Measurements from ENCODE around the gene UBXN7. TPM values are rescaled to one million over a fixed set of nuclear protein-coding genes. Genes with fewer than 3 reads are reported as not detected.

The UBXN7 gene
- total and polyA plus RNA-seq, 2 of the 4 experiments (the other 2 are of a cell fraction), result 8.6 to 16.1 TPM

DNA sequence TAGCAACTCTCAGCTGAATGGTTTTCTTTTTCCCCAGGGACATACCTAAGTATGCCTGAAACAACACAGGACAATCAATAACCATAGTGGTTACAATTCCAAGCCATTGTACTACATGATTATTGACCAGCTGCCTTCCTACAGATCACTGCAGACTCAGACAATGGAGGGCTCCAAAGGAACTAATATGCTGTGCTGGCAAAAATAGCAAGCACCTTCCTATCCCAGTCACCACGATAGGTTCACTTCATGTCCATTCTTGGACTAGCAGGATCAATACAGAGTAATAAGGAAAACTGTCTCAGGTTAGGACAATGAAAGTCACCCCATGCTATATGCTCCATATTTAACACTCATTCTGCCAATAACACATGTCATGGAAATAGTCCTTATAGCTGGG, 76.6 kb downstream of the UBXN7 start:
- H3K36me3 ChIP-seq (ENCODE audit: control insufficient read depth, insufficient read depth, low read length), result peaks cover 44% of the 10 kb centered on the region
- no peaks in the 10 kb centered on the region for H3K9me3 ChIP-seq (ENCODE audit: control insufficient read depth, insufficient read depth, low read length)
- H3K4me2 ChIP-seq (ENCODE audit: low read depth, low read length), result no peak overlapping the region
- 0 out of 2 replicates have a peak, but pooled peaks cover 4% of the 10 kb centered on the region for H4K20me1 ChIP-seq (ENCODE audit: insufficient read depth, low read length)
- no peak overlapping the region for H3K14ac ChIP-seq (replicated peaks; ENCODE audit: low read depth, low read length)
- no peak overlapping the region for H4K91ac ChIP-seq (ENCODE audit: insufficient read depth, low read depth, low read length)
- no peak for TF ChIP-seq CEBPB (IDR thresholded peaks at IDR 0.05; ENCODE audit: low read depth, low read length)
- peak; percentile 49 for TF ChIP-seq MAFK (IDR thresholded peaks at IDR 0.05; ENCODE audit: low read depth, low read length)
- no peak for TF ChIP-seq SMC3 (IDR thresholded peaks at IDR 0.05; ENCODE audit: low read depth, low read length)
- TF ChIP-seq MAZ (IDR thresholded peaks at IDR 0.05; ENCODE audit: borderline replicate concordance, low read depth, low read length), result no peak
- no peak for TF ChIP-seq NFE2L2 (IDR thresholded peaks at IDR 0.05; ENCODE audit: low read depth, low read length)
- TF ChIP-seq RAD21 (IDR thresholded peaks at IDR 0.05; ENCODE audit: low read length), result no peak
- no peaks in the 10 kb centered on the region for H3K27me3 ChIP-seq (ENCODE audit: control insufficient read depth, insufficient read depth, low read length)
- H3K4me3 ChIP-seq (ENCODE audit: insufficient read depth, low read depth, low read length), result no peak overlapping the region
- POLR2A ChIA-PET (ENCODE audit: unreplicated experiment), result no interaction called here
- H3K9me1 ChIP-seq (ENCODE audit: insufficient read depth, low read length), result peaks cover 8% of the 10 kb centered on the region
- BruUV-seq (replicated peaks), result no TSS peak
- no peak overlapping the region for H2BK15ac ChIP-seq (ENCODE audit: low read depth, low read length)
- no peak overlapping the region for H3K23ac ChIP-seq (ENCODE audit: low read depth, low read length)
- no peak overlapping the region for H2BK120ac ChIP-seq (ENCODE audit: low read depth, low read length)
- H2AK5ac ChIP-seq (ENCODE audit: low read depth, low read length), result no peak overlapping the region
- peaks cover 1% of the 10 kb centered on the region; the same call in 1 of the 2 replicates for H3K4me1 ChIP-seq (ENCODE audit: control insufficient read depth, insufficient read depth, low read length)
- no peak overlapping the region for H4K8ac ChIP-seq (ENCODE audit: low read depth in 2 of 2, low read length in 2 of 2)
- ATAC-seq (ENCODE audit: low read depth) (no peak), DNase-seq (no peak)
- no peak overlapping the region for H2AFZ ChIP-seq (replicated peaks; ENCODE audit: low read length, poor library complexity)
- no peak overlapping the region for H3K4ac ChIP-seq (ENCODE audit: low read depth, low read length)
- dilution Hi-C loops (cut with HindIII; ENCODE audit: low sequenced_read_pairs, unreplicated experiment), result no loop called here
- H2AK9ac ChIP-seq (replicated peaks; ENCODE audit: low read depth, low read length, poor library complexity), result no peak overlapping the region
- no peak overlapping the region for H3K56ac ChIP-seq (ENCODE audit: extremely low read depth, insufficient read depth, low read length)
- no CpG with 5 or more reads among the region's 1 CpG for WGBS, 2 experiments (ENCODE audit: extremely low coverage in 2 of 2, insufficient read length in 1 of 2)
- H4K5ac ChIP-seq (ENCODE audit: low read depth, low read length), result no peak overlapping the region
- H3K27ac ChIP-seq (ENCODE audit: insufficient read depth, low read length), result no peak overlapping the region
- H3K9ac ChIP-seq (ENCODE audit: low read depth, low read length), result no peak overlapping the region
- intact Hi-C loops (cut with micrococcal nuclease), result no loop called here
- H3K18ac ChIP-seq (ENCODE audit: low read depth, low read length), result no peak overlapping the region
- H2BK20ac ChIP-seq (ENCODE audit: low read depth, low read length), result no peak overlapping the region
- H2BK5ac ChIP-seq (ENCODE audit: low read depth, low read length, poor library complexity, severe bottlenecking), result no peak overlapping the region
- peaks cover 5 to 17% of the 10 kb centered on the region in 2 experiments; a peak in 3 of 4 replicates for H3K79me1 ChIP-seq (ENCODE audit: low read depth in 1 of 2, low read length in 2 of 2)
- in situ Hi-C loops (cut with MboI; ENCODE audit: low sequenced_read_pairs), result no loop called here
- CTCF ChIA-PET, result no interaction called here
